HCT116 (cell line): ENCODE measurements around the gene MFSD6L. TPM values are rescaled to one million over a fixed set of nuclear protein-coding genes. Genes with fewer than 3 reads are reported as not detected.

ENCODE experiments used
- ATAC-seq: fragments of 200-7000 bp; cut with Tn5 transposase; 2 replicates; pipeline ENCODE4 v1.9.1; 2020; ENCODE audit warnings: mild to moderate bottlenecking, moderate library complexity
- BruUV-seq: library from RNA; stranded (reverse); fragments of 400-500 nt; replicated peaks from 2 replicates; lab custom pipeline; 2021; lab: Mats Ljungman, UMichigan
- CTCF ChIA-PET: fragments of 300-600 bp; sonication (Branson Sonifier 250); formaldehyde crosslinking; loops from one replicate; lab custom pipeline; 2021; ENCODE audit warnings: antibody characterized with exemption; lab: Charles Lee
- POLR2A ChIA-PET: fragments of 300-600, 350-600 bp; sonication (Branson Sonifier 250); formaldehyde crosslinking; loops from one replicate; lab custom pipeline; 2021; ENCODE audit warnings: antibody characterized with exemption; lab: Charles Lee
- RAD21 ChIA-PET, 2 experiments: fragments of 300-600 bp; sonication (Branson Sonifier 250); formaldehyde crosslinking; loops; one replicate each; lab custom pipeline; 2023; ENCODE audit warnings: low total read pairs in 2 of 2; ENCODE audit not compliant: uncharacterized antibody in 2 of 2, unreplicated experiment in 2 of 2, low non-redundant PET in 1 of 2; lab: Charles Lee
- DNase-seq: peaks from one replicate; pipeline ENCODE4 v3.0.0-alpha.2; 2010; ENCODE audit warnings: low read depth, low spot score
- H2AFZ ChIP-seq: fragments of 200-600 bp; shearing (Covaris generic), sonication (generic); 2 replicates; pipeline ENCODE4 v1.6.1; 2017; ENCODE audit warnings: low read depth, mixed run types, mixed read lengths, antibody characterized with exemption, low read length; ENCODE audit not compliant: poor library complexity, severe bottlenecking
- H3K27ac ChIP-seq: 2 replicates; pipeline ENCODE4 v1.5.1; 2012; ENCODE audit warnings: low read depth, low read length
- H3K27me3 ChIP-seq: fragments of 200-600 bp; sonication (generic); 2 replicates; pipeline ENCODE4 v1.6.1; 2016; ENCODE audit warnings: mixed run types, low read length, mixed read lengths; ENCODE audit not compliant: insufficient read depth
- H3K36me3 ChIP-seq, 2 experiments: fragments of 200-500 bp in 1 of 2; fragments of 200-600 bp in 1 of 2; sonication (Bioruptor generic) in 1 of 2; sonication (generic) in 1 of 2; 2 replicates each; pipeline versions ENCODE4 v1.5.1 to v1.6.1; 2014 to 2016; ENCODE audit warnings: low read length in 2 of 2, inconsistent platforms in 1 of 2, mixed read lengths in 1 of 2, mixed run types in 1 of 2; ENCODE audit not compliant: insufficient read depth in 2 of 2, control insufficient read depth in 1 of 2
- H3K4me1 ChIP-seq, 2 experiments: fragments of 200-600 bp in 1 of 2; sonication (generic) in 1 of 2; 2 replicates each; pipeline versions ENCODE4 v1.5.1 to v1.6.1; 2012 to 2017; ENCODE audit warnings: low read length in 2 of 2, inconsistent platforms in 1 of 2, mild to moderate bottlenecking in 1 of 2, mixed read lengths in 1 of 2, mixed run types in 1 of 2, moderate library complexity in 1 of 2; ENCODE audit not compliant: insufficient read depth in 2 of 2, control insufficient read depth in 1 of 2
- H3K4me2 ChIP-seq: fragments of 200-600 bp; sonication (generic); 2 replicates; pipeline ENCODE4 v1.6.1; 2017; ENCODE audit warnings: mixed run types, low read length, mixed read lengths
- H3K4me3 ChIP-seq, 2 experiments: fragments of 200-600 bp in 1 of 2; sonication (generic) in 1 of 2; replicated peaks in 1 of 2; 2 replicates each; pipeline ENCODE4 v1.5.1; 2011 to 2016; ENCODE audit warnings: low read length in 2 of 2, control low read depth in 1 of 2, low read depth in 1 of 2, mild to moderate bottlenecking in 1 of 2, mixed read lengths in 1 of 2, mixed run types in 1 of 2
- H3K79me2 ChIP-seq: fragments of 200-600 bp; sonication (generic); 2 replicates; pipeline ENCODE4 v1.6.1; 2017; ENCODE audit warnings: mild to moderate bottlenecking, mixed run types, low read length, moderate library complexity, mixed read lengths; ENCODE audit not compliant: insufficient read depth
- H3K9ac ChIP-seq: fragments of 200-600 bp; sonication (generic); 2 replicates; pipeline ENCODE4 v1.6.1; 2016; ENCODE audit warnings: low read length, mixed read lengths
- H3K9me2 ChIP-seq: fragments of 200-600 bp; sonication (generic), shearing (Covaris generic); 2 replicates; pipeline ENCODE4 v1.6.1; 2017; ENCODE audit warnings: mixed run types, mild to moderate bottlenecking, moderate library complexity; ENCODE audit not compliant: insufficient read depth
- H3K9me3 ChIP-seq, 2 experiments: fragments of 200-500 bp in 1 of 2; fragments of 200-600 bp in 1 of 2; sonication (Bioruptor generic) in 1 of 2; sonication (generic) in 1 of 2; 2 replicates each; pipeline ENCODE4 v1.6.1; 2014 to 2017; ENCODE audit warnings: low read length in 2 of 2, mixed read lengths in 2 of 2, inconsistent platforms in 1 of 2, low read depth in 1 of 2, mild to moderate bottlenecking in 1 of 2, mixed run types in 1 of 2, moderate library complexity in 1 of 2; ENCODE audit not compliant: control insufficient read depth in 1 of 2, insufficient read depth in 1 of 2
- H4K20me1 ChIP-seq: fragments of 200-600 bp; sonication (generic), shearing (Covaris generic); 2 replicates; pipeline ENCODE4 v1.6.1; 2017; ENCODE audit warnings: mixed run types, mild to moderate bottlenecking, moderate library complexity; ENCODE audit not compliant: insufficient read depth
- ELF1 ChIP-seq: IDR thresholded peaks from 2 replicates; pipeline ENCODE4 v1.6.1; 2012; ENCODE audit warnings: low read depth, borderline replicate concordance
- FOSL1 ChIP-seq: IDR thresholded peaks from 2 replicates; pipeline ENCODE4 v1.6.1; 2012; ENCODE audit warnings: low read depth
- POLR2A ChIP-seq: IDR thresholded peaks from 2 replicates; pipeline ENCODE4 v1.7.0; 2011; ENCODE audit warnings: borderline replicate concordance; ENCODE audit not compliant: insufficient read depth, insufficient read length; ENCODE audit errors: extremely low read depth
- POLR2AphosphoS5 ChIP-seq: IDR thresholded peaks from 2 replicates; pipeline ENCODE4 v1.6.1; 2011; ENCODE audit warnings: mild to moderate bottlenecking, low read depth, low read length, moderate library complexity
- RAD21 ChIP-seq: IDR thresholded peaks from 2 replicates; pipeline ENCODE4 v1.6.1; 2012; ENCODE audit warnings: low read depth, mild to moderate bottlenecking
- SIN3A ChIP-seq: IDR thresholded peaks from 2 replicates; pipeline ENCODE4 v1.6.1; 2012; ENCODE audit warnings: low read depth
- SRF ChIP-seq: IDR thresholded peaks from 2 replicates; pipeline ENCODE4 v1.6.1; 2012; ENCODE audit warnings: low read depth
- TCF7L2 ChIP-seq: IDR thresholded peaks from 2 replicates; pipeline ENCODE4 v1.7.0; 2011; ENCODE audit warnings: borderline replicate concordance, inconsistent platforms; ENCODE audit not compliant: insufficient read depth, insufficient read length; ENCODE audit errors: extremely low read depth
- ZNF274 ChIP-seq: fragments of 200-500 bp; sonication (Bioruptor generic); IDR thresholded peaks from 2 replicates; pipeline ENCODE4 v1.6.1; 2014; ENCODE audit warnings: mild to moderate bottlenecking, low read depth, low read length, inconsistent platforms
- intact Hi-C: fragments of 100-400 bp; cut with micrococcal nuclease; formaldehyde crosslinking; loops from 2 replicates; pipeline ENCODE4 v1.10.0; 2022
- total RNA-seq: library from RNA; stranded (reverse); gene quantifications from one replicate; pipeline ENCODE4 v1.2.1, GENCODE V29; 2021; ENCODE audit not compliant: unreplicated experiment
- TF ChIP-seq, protein P1 (sequence below), 3 experiments: fragments of 200-600 bp in 1 of 3; sonication (generic) in 1 of 3; IDR thresholded peaks in 2 of 3; conservative IDR thresholded peaks in 1 of 3; 2 replicates each; pipeline ENCODE4 v1.5.1; 2012 to 2017; ENCODE audit warnings: low read depth in 2 of 3, low read length in 2 of 3, antibody characterized with exemption in 1 of 3, borderline replicate concordance in 1 of 3, control low read depth in 1 of 3, mild to moderate bottlenecking in 1 of 3, mixed read lengths in 1 of 3, mixed run types in 1 of 3, moderate library complexity in 1 of 3; ENCODE audit not compliant: insufficient read depth in 1 of 3
- TF ChIP-seq, protein P2 (sequence below): IDR thresholded peaks from 2 replicates; pipeline ENCODE4 v1.6.1; 2012
- TF ChIP-seq, protein P3 (sequence below): IDR thresholded peaks from 2 replicates; pipeline ENCODE4 v1.6.1; 2012

MFSD6L gene
- total RNA-seq, 1 experiment from 2014 or later: not detected

GRCh38 chr17:8789743-8790142, 9.4 kb downstream of the MFSD6L start:
- no peaks in the 10 kb centered on the region for H3K36me3 ChIP-seq
- no peaks in the 10 kb centered on the region for H4K20me1 ChIP-seq
- peaks cover 6 to 9% of the 10 kb centered on the region in 2 experiments; a peak in 3 of 4 replicates for H3K9me3 ChIP-seq
- intact Hi-C loops: loop anchor here (5.0 kb wide), 1 partner anchor 727 kb away; no protein-coding TSS in a partner anchor
- POLR2A ChIA-PET: interaction anchor here (0.6 kb wide), 1 partner anchor 824 kb away, joined by 3 read pairs; no protein-coding TSS in a partner anchor
- TF ChIP-seq RAD21 (no peak), POLR2AphosphoS5 (no peak), FOSL1 (no peak), POLR2A (no peak), ZNF274 (no peak), SIN3A (no peak), ELF1 (no peak), TCF7L2 (no peak)
- ATAC-seq (no peak), DNase-seq (no peak)
- H3K79me2 ChIP-seq: no peaks in the 10 kb centered on the region
- no peak overlapping the region for H3K9ac ChIP-seq
- H3K27me3 ChIP-seq: no peaks in the 10 kb centered on the region
- no peak overlapping the region for H2AFZ ChIP-seq
- H3K4me3 ChIP-seq: no peak overlapping the region
- no peaks in the 10 kb centered on the region for H3K9me2 ChIP-seq
- no peak overlapping the region for H3K27ac ChIP-seq
- RAD21 ChIA-PET: no interaction called here
- no TSS peak for BruUV-seq
- CTCF ChIA-PET: interaction anchor here (0.8 kb wide), 1 partner anchor 406 kb away, joined by 3 read pairs; no protein-coding TSS in a partner anchor
- H3K4me1 ChIP-seq: peaks cover 0 to 3% of the 10 kb centered on the region in 2 experiments; a peak in 1 of 4 replicates
- no peak overlapping the region for H3K4me2 ChIP-seq

GRCh38 chr17:8788998-8789397, 10.2 kb downstream of the MFSD6L start:
- H3K4me2 ChIP-seq: no peak overlapping the region
- H3K79me2 ChIP-seq: no peaks in the 10 kb centered on the region
- TF ChIP-seq, protein P1, sequence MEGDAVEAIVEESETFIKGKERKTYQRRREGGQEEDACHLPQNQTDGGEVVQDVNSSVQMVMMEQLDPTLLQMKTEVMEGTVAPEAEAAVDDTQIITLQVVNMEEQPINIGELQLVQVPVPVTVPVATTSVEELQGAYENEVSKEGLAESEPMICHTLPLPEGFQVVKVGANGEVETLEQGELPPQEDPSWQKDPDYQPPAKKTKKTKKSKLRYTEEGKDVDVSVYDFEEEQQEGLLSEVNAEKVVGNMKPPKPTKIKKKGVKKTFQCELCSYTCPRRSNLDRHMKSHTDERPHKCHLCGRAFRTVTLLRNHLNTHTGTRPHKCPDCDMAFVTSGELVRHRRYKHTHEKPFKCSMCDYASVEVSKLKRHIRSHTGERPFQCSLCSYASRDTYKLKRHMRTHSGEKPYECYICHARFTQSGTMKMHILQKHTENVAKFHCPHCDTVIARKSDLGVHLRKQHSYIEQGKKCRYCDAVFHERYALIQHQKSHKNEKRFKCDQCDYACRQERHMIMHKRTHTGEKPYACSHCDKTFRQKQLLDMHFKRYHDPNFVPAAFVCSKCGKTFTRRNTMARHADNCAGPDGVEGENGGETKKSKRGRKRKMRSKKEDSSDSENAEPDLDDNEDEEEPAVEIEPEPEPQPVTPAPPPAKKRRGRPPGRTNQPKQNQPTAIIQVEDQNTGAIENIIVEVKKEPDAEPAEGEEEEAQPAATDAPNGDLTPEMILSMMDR (IDR thresholded peaks at IDR 0.05 in 2 of 3, conservative IDR thresholded peaks at IDR 0.05 in 1 of 3; ENCODE audit: borderline replicate concordance in 1 of 3, insufficient read depth in 1 of 3, low read depth in 2 of 3, low read length in 2 of 3): no peak
- no peak for TF ChIP-seq POLR2AphosphoS5
- TF ChIP-seq, protein P2, sequence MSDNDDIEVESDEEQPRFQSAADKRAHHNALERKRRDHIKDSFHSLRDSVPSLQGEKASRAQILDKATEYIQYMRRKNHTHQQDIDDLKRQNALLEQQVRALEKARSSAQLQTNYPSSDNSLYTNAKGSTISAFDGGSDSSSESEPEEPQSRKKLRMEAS: no peak
- no peak for TF ChIP-seq SRF
- no peak for TF ChIP-seq FOSL1
- TF ChIP-seq, protein P3, sequence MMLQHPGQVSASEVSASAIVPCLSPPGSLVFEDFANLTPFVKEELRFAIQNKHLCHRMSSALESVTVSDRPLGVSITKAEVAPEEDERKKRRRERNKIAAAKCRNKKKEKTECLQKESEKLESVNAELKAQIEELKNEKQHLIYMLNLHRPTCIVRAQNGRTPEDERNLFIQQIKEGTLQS: no peak
- H2AFZ ChIP-seq: no peak overlapping the region
- H3K36me3 ChIP-seq: no peaks in the 10 kb centered on the region
- no peak overlapping the region for H3K9ac ChIP-seq
- POLR2A ChIA-PET: interaction anchor here (0.6 kb wide), 1 partner anchor 825 kb away, joined by 3 read pairs; no protein-coding TSS in a partner anchor
- no peaks in the 10 kb centered on the region for H4K20me1 ChIP-seq
- H3K4me1 ChIP-seq: peaks cover 0 to 3% of the 10 kb centered on the region in 2 experiments; a peak in 1 of 4 replicates
- no peak overlapping the region for H3K27ac ChIP-seq
- H3K4me3 ChIP-seq: no peak overlapping the region
- BruUV-seq: no TSS peak
- intact Hi-C loops: loop anchor here (5.0 kb wide), 1 partner anchor 727 kb away; no protein-coding TSS in a partner anchor
- DNase-seq (no peak), ATAC-seq (no peak)
- H3K9me3 ChIP-seq: peaks cover 6 to 9% of the 10 kb centered on the region in 2 experiments; a peak in 3 of 4 replicates
- CTCF ChIA-PET: interaction anchor here (0.8 kb wide), 1 partner anchor 405 kb away, joined by 3 read pairs; no protein-coding TSS in a partner anchor
- RAD21 ChIA-PET: no interaction called here
- H3K27me3 ChIP-seq: no peaks in the 10 kb centered on the region
- H3K9me2 ChIP-seq: no peaks in the 10 kb centered on the region
